Esophagus squamous epithelium (tissue), 4 donors: ENCODE measurements around the gene ASPDH.

Experiments used
- CTCF ChIP-seq, 6 experiments: fragments of 450-650 bp in 4 of 6; fragments of 200-600 bp in 2 of 6; sonication (generic) in 2 of 6; IDR thresholded peaks; one replicate each; pipeline ENCODE4 v1.5.1; 2016 to 2019; ENCODE audit warnings: antibody characterized with exemption in 6 of 6, mild to moderate bottlenecking in 4 of 6, moderate library complexity in 4 of 6
- POLR2A ChIP-seq, 4 donors: fragments of 450-650 bp; IDR thresholded peaks; one replicate each; pipeline ENCODE4 v1.6.1; 2017; ENCODE audit warnings: antibody characterized with exemption in 4 of 4, mild to moderate bottlenecking in 4 of 4, moderate library complexity in 3 of 4

GRCh38 chr19:50552540-50552939 lies 38.8 kb upstream of the ASPDH start:
- no peak for TF ChIP-seq POLR2A (IDR thresholded peaks at IDR 0.05)
- no peak for TF ChIP-seq CTCF (IDR thresholded peaks at IDR 0.05)
